ENCODE measurements around the gene ENSA. TPM values are rescaled to one million over a fixed set of nuclear protein-coding genes. Genes with fewer than 3 reads are reported as not detected.
A peak's percentile ranks its signal among the peaks of the same experiment; 100 is the strongest.

Gene ENSA
- total RNA-seq, 1 donor from 2014 or later = 225 TPM

DNA sequence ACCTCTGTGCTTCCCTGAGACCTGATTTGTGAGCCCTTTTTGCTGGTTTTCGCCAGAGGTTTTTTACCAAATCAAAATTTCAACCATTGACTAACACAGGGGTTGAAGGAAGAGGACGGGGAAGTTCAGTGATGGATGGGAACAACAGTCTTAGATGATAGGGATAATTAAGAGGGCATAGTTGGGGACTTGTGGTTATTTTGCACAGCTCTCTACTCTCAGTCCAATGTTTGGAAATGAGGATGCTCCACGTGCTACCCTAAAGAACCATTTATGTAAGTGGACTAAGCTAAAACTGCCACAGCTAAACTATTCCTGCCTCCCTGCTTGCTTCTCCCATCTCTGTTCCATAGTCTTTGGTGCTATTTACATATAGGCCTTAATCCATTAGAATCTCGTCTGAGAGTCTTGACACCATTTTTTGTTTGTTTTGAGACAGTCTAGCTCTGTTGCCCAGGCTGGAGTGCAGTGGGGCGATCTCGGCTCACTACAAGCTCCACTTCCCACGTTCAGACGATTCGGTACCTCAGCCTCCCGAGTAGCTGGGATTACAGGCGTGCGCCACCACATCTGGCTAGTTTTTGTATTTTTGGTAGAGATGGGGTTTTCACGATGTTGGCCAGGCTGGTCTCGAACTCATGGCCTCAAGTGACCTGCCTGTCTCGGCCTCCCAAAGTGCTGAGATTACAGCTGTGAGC, 49.3 kb downstream of the ENSA start:
- DNase-seq (ENCODE audit: low read depth) = no peak
- TF ChIP-seq, protein P1, sequence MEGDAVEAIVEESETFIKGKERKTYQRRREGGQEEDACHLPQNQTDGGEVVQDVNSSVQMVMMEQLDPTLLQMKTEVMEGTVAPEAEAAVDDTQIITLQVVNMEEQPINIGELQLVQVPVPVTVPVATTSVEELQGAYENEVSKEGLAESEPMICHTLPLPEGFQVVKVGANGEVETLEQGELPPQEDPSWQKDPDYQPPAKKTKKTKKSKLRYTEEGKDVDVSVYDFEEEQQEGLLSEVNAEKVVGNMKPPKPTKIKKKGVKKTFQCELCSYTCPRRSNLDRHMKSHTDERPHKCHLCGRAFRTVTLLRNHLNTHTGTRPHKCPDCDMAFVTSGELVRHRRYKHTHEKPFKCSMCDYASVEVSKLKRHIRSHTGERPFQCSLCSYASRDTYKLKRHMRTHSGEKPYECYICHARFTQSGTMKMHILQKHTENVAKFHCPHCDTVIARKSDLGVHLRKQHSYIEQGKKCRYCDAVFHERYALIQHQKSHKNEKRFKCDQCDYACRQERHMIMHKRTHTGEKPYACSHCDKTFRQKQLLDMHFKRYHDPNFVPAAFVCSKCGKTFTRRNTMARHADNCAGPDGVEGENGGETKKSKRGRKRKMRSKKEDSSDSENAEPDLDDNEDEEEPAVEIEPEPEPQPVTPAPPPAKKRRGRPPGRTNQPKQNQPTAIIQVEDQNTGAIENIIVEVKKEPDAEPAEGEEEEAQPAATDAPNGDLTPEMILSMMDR (conservative IDR thresholded peaks at IDR 0.05; ENCODE audit: low read depth, low read length) = no peak
- peak overlapping the region; percentile 59 for H3K4me3 ChIP-seq (ENCODE audit: low read depth, low read length)

DNA sequence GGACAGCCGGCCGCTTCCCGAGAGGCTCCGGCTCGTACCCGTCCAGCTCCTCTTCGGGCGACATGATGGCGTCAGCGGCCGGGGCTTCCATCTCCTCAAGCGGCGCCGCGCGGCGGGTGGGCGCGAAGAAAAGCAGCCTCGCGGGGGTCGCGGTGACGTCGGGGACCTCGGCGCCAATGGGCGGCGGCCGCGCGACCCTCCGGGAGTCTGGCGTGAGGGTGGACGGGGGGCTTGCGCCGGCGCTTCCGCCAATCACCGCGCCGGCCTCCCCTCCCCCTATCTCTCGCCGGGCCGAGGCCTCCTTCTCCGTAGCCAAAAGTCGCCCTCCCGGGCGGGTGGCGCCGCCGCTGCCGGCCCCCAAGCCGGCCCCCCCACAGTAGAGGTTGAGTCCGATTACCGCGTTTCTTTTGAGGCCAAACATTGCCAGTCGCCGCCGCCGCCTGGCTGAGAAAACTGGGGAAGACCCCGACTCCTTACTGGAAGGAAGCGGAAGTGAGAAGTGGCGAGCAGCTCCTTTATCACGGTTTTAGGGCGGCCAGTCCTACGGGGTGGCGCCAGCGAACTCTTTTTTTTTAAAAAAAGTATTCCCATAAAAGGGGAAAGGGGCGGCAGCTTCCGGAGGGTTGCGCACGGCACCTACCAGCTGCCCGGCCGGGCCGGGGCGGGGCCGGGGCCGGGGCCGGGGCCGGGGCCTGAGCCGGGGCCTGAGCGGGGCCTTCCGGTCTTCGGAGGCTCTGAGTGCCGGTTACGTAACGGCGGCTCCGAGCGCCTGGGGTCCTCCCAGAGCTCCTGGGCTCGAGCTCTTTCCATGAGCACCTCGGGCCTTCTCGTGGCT, 50.1 kb downstream of the ENSA start, which contains the start of gene MCL1:
TSS of gene MCL1 (minus strand) at position 501 of the 835 bp plus-strand sequence. CDS start at position 421, 80 bp downstream.
- DNase-seq (ENCODE audit: low read depth) = no peak
- H3K4me3 ChIP-seq (ENCODE audit: low read depth, low read length) = peak within 1 kb of the TSS; percentile 76
- TF ChIP-seq, protein P1 (conservative IDR thresholded peaks at IDR 0.05; ENCODE audit: low read depth, low read length) = peak; percentile 4

DNA sequence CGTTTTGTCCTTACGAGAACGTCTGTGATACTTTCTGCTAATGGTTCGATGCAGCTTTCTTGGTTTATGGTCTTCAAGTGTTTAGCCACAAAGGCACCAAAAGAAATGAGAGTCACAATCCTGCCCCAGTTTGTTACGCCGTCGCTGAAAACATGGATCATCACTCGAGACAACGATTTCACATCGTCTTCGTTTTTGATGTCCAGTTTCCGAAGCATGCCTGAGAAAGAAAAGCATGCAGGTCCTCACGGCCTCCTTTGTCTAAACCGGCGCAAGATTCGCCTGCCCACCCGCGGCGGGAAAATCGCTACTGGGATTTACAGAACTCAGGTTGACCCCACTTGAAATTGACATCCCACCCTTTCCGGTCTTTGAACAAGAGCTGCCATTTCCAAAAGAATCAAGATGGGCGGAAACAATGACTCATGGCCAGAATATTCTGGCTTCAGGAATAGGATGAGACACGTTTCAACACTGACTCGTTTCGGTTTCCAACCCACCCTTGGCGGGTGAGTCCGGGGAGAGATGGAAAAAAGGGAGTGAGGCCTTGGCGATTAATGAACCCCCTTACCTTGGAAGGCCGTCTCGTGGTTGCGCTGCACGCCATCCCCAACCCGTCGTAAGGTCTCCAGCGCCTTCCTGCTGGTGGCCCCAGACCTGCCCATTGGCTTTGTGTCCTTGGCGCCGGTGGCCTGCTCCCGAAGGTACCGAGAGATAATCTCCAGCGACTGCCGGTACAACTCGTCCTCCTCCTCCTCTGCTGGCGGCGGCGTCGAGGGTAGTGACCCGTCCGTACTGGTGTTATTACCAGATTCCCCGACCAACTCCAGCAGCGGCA, 50.9 kb downstream of the ENSA start:
- no peak for DNase-seq (ENCODE audit: low read depth)

DNA sequence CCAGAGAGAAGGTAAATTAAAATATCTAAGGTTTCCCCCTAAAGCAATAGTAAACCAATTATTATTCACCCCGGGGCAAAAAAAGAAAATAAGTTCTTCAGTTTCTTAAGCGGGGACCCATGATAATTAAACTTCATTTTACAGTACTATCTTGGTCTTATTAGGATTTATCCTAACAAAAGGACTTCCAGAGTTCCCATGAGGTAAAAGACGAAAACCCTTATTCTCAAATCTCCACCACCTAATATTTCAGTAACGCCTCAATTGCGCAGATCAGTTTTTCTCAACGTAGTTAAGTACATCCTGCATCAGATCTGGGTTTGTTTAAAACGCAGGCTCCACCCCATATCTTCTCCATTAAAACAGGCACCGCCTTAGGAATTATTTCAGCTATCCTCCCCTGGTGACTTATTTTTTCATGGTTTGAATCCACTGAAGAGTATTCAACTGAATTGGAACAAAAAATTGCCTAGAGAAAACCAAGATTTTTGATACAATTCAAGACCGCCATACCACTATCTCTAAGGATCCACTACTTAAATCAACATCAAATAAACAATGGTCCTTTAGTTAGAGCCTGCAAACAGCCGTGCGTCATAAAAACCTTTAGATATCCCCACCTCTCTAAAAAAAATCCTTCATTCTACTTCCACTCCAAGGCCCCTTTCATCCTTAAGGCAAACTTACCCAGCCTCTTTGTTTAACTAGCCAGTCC, 51.7 kb downstream of the ENSA start:
- TF ChIP-seq, protein P1 (conservative IDR thresholded peaks at IDR 0.05; ENCODE audit: low read depth, low read length) = no peak

More for the DNA sequence above, 50.9 kb downstream of the ENSA start:
- TF ChIP-seq, protein P1 (conservative IDR thresholded peaks at IDR 0.05; ENCODE audit: low read depth, low read length) = no peak
- H3K4me3 ChIP-seq (ENCODE audit: low read depth, low read length) = peak overlapping the region; percentile 76

DNA sequence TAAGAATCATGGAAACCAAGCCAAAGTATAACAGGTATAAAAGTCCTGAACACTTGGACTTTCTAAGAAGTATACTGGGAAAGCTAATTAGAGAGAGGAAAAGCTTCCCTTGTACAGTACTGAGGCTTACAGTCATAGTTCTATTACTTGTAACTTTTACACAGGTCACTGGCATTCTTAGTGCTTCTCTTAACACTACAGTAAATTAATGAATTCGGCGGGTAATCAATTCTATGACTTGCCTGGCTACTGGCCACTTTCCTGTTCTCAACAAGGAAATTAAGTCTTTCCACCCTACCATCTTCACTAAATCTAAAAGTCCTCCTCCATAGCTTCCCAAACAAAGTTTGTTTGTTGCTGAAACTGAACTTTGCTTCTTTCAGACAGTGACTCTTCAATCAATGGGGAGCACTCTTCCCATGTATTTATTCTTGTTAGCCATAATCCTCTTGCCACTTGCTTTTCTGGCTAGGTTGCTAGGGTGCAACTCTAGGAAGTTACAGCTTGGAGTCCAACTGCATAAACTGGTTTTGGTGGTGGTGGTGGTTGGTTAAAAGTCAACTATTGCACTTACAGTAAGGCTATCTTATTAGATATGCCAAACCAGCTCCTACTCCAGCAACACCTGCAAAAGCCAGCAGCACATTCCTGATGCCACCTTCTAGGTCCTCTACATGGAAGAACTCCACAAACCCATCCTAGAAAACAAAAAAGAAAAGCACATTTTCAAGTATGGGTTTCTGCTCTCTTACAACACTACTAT, 52.4 kb downstream of the ENSA start:
- TF ChIP-seq, protein P1 (conservative IDR thresholded peaks at IDR 0.05; ENCODE audit: low read depth, low read length) = no peak
- peak overlapping the region; percentile 76 for H3K4me3 ChIP-seq (ENCODE audit: low read depth, low read length)
- DNase-seq (ENCODE audit: low read depth) = no peak

More for the DNA sequence above, 51.7 kb downstream of the ENSA start:
- DNase-seq (ENCODE audit: low read depth) = no peak
- peak overlapping the region; percentile 76 for H3K4me3 ChIP-seq (ENCODE audit: low read depth, low read length)
